A549 (cell line): ENCODE measurements around the gene BASP1.

ENCODE experiments used
- CEBPB ChIP-seq, 2 experiments: fragments of >200 bp in 1 of 2; sonication (Bioruptor Twin) in 1 of 2; formaldehyde crosslinking in 1 of 2; IDR thresholded peaks; 2 replicates each; pipeline ENCODE4 v1.6.1; 2012 to 2016
- CHD4 ChIP-seq: fragments of 200-600 bp; sonication (generic); IDR thresholded peaks from 2 replicates; pipeline ENCODE4 v1.6.1; 2016; ENCODE audit warnings: antibody characterized with exemption, mild to moderate bottlenecking, borderline replicate concordance
- TF ChIP-seq, protein P1 (sequence below): IDR thresholded peaks from 2 replicates; pipeline ENCODE4 v1.6.1; 2012
- TF ChIP-seq, protein P2 (sequence below): fragments of >200 bp; sonication (Bioruptor Twin); formaldehyde crosslinking; IDR thresholded peaks from 3 replicates; pipeline ENCODE4 v1.5.1; 2016
- TF ChIP-seq, protein P3 (sequence below): fragments of 450-650 bp; IDR thresholded peaks from 2 replicates; pipeline ENCODE4 v1.6.1; 2014; ENCODE audit warnings: antibody characterized with exemption
- TF ChIP-seq, protein P4 (sequence below): fragments of 150-350 bp; IDR thresholded peaks from 2 replicates; pipeline ENCODE4 v1.6.1; 2014; ENCODE audit warnings: low read depth, mild to moderate bottlenecking, low read length

DNA sequence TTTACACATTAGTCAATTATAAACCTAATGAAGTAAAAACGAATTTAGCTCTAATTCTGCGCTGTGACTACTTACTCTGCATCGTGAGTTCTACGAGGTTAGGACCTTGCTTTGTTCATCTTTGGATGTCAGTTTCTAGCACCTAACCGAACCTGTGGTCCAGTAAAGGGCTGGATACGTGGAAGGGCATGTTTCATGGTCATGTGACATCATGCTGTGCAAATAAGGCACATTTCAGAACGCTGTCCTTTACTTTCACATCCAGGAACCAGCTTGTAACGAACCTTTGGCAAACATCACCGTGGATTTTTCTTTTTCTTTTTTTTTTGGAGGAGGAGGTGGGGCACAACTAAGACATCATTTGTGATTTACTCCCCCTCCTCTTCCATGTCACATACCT lies 15.0 kb downstream of the BASP1 start:
- TF ChIP-seq, protein P1, sequence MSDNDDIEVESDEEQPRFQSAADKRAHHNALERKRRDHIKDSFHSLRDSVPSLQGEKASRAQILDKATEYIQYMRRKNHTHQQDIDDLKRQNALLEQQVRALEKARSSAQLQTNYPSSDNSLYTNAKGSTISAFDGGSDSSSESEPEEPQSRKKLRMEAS: no peak
- TF ChIP-seq, protein P2, sequence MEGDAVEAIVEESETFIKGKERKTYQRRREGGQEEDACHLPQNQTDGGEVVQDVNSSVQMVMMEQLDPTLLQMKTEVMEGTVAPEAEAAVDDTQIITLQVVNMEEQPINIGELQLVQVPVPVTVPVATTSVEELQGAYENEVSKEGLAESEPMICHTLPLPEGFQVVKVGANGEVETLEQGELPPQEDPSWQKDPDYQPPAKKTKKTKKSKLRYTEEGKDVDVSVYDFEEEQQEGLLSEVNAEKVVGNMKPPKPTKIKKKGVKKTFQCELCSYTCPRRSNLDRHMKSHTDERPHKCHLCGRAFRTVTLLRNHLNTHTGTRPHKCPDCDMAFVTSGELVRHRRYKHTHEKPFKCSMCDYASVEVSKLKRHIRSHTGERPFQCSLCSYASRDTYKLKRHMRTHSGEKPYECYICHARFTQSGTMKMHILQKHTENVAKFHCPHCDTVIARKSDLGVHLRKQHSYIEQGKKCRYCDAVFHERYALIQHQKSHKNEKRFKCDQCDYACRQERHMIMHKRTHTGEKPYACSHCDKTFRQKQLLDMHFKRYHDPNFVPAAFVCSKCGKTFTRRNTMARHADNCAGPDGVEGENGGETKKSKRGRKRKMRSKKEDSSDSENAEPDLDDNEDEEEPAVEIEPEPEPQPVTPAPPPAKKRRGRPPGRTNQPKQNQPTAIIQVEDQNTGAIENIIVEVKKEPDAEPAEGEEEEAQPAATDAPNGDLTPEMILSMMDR: no peak
- TF ChIP-seq, protein P3, sequence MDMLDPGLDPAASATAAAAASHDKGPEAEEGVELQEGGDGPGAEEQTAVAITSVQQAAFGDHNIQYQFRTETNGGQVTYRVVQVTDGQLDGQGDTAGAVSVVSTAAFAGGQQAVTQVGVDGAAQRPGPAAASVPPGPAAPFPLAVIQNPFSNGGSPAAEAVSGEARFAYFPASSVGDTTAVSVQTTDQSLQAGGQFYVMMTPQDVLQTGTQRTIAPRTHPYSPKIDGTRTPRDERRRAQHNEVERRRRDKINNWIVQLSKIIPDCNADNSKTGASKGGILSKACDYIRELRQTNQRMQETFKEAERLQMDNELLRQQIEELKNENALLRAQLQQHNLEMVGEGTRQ: peak; percentile 39; the same call in 1 of the 2 replicates
- no peak for TF ChIP-seq CEBPB (IDR thresholded peaks at IDR 0.05)
- TF ChIP-seq, protein P4, sequence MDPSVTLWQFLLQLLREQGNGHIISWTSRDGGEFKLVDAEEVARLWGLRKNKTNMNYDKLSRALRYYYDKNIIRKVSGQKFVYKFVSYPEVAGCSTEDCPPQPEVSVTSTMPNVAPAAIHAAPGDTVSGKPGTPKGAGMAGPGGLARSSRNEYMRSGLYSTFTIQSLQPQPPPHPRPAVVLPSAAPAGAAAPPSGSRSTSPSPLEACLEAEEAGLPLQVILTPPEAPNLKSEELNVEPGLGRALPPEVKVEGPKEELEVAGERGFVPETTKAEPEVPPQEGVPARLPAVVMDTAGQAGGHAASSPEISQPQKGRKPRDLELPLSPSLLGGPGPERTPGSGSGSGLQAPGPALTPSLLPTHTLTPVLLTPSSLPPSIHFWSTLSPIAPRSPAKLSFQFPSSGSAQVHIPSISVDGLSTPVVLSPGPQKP: no peak
- no peak for TF ChIP-seq CHD4
